ENCODE measurements around the gene TMEM151B. TPM values are rescaled to one million over a fixed set of nuclear protein-coding genes. Genes with fewer than 3 reads are reported as not detected.

TMEM151B gene
- total and polyA plus RNA-seq, 2 of the 13 experiments (the other 11 are each of a cell fraction or from before 2014, with no cell fraction given) = not detected

DNA sequence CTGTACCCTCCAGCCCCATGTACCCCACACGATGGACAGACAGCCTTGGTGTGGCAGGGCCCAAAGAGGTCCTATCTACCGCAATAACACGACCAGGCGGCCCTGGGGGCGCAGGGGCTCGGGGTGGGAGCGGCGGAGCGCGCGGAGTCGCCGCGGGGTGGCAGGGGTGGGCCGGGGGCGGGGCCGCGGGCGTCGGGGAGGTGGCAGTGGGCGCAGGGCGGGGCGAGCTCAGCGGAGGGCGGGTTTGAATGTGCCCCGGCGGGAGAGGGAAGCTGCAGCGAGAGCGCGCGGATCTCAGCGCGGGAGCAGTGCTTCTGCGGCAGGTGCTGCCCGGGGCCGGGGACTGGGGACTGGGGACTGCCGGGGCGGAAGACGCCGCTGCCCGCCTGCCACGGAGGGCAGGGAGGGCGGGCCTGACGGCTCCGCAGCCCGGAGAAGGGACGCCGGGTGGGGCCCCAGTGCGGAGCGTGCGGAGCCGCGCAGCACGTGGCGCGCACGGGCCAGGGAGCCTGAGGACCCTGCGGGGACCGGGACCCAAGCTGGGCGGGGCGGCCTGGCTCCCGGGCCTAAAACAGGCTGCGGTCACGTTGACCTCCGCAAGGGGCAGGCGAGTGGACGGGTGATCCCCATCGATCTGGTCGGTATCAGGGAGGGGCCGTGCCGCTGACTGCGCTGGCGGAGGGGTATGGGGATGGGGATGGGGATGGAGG lies 46.8 kb upstream of the TMEM151B start, which contains the start of gene SLC29A1 (continued):
- TF ChIP-seq, protein P1, sequence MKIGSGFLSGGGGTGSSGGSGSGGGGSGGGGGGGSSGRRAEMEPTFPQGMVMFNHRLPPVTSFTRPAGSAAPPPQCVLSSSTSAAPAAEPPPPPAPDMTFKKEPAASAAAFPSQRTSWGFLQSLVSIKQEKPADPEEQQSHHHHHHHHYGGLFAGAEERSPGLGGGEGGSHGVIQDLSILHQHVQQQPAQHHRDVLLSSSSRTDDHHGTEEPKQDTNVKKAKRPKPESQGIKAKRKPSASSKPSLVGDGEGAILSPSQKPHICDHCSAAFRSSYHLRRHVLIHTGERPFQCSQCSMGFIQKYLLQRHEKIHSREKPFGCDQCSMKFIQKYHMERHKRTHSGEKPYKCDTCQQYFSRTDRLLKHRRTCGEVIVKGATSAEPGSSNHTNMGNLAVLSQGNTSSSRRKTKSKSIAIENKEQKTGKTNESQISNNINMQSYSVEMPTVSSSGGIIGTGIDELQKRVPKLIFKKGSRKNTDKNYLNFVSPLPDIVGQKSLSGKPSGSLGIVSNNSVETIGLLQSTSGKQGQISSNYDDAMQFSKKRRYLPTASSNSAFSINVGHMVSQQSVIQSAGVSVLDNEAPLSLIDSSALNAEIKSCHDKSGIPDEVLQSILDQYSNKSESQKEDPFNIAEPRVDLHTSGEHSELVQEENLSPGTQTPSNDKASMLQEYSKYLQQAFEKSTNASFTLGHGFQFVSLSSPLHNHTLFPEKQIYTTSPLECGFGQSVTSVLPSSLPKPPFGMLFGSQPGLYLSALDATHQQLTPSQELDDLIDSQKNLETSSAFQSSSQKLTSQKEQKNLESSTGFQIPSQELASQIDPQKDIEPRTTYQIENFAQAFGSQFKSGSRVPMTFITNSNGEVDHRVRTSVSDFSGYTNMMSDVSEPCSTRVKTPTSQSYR (CRISPR knock-in tag; IDR thresholded peaks at IDR 0.05; ENCODE audit: borderline replicate concordance) = no peak
- TF ChIP-seq ZNF383 (CRISPR knock-in tag; IDR thresholded peaks at IDR 0.05; ENCODE audit: borderline replicate concordance) = no peak
- TF ChIP-seq, protein P2, sequence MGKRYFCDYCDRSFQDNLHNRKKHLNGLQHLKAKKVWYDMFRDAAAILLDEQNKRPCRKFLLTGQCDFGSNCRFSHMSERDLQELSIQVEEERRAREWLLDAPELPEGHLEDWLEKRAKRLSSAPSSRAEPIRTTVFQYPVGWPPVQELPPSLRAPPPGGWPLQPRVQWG (CRISPR knock-in tag; IDR thresholded peaks at IDR 0.05; ENCODE audit: borderline replicate concordance, low read depth) = no peak
- no peak for TF ChIP-seq MIER2 (CRISPR knock-in tag; IDR thresholded peaks at IDR 0.05)
- TF ChIP-seq KLF13 (CRISPR knock-in tag; IDR thresholded peaks at IDR 0.05) = no peak
- TF ChIP-seq, protein P3, sequence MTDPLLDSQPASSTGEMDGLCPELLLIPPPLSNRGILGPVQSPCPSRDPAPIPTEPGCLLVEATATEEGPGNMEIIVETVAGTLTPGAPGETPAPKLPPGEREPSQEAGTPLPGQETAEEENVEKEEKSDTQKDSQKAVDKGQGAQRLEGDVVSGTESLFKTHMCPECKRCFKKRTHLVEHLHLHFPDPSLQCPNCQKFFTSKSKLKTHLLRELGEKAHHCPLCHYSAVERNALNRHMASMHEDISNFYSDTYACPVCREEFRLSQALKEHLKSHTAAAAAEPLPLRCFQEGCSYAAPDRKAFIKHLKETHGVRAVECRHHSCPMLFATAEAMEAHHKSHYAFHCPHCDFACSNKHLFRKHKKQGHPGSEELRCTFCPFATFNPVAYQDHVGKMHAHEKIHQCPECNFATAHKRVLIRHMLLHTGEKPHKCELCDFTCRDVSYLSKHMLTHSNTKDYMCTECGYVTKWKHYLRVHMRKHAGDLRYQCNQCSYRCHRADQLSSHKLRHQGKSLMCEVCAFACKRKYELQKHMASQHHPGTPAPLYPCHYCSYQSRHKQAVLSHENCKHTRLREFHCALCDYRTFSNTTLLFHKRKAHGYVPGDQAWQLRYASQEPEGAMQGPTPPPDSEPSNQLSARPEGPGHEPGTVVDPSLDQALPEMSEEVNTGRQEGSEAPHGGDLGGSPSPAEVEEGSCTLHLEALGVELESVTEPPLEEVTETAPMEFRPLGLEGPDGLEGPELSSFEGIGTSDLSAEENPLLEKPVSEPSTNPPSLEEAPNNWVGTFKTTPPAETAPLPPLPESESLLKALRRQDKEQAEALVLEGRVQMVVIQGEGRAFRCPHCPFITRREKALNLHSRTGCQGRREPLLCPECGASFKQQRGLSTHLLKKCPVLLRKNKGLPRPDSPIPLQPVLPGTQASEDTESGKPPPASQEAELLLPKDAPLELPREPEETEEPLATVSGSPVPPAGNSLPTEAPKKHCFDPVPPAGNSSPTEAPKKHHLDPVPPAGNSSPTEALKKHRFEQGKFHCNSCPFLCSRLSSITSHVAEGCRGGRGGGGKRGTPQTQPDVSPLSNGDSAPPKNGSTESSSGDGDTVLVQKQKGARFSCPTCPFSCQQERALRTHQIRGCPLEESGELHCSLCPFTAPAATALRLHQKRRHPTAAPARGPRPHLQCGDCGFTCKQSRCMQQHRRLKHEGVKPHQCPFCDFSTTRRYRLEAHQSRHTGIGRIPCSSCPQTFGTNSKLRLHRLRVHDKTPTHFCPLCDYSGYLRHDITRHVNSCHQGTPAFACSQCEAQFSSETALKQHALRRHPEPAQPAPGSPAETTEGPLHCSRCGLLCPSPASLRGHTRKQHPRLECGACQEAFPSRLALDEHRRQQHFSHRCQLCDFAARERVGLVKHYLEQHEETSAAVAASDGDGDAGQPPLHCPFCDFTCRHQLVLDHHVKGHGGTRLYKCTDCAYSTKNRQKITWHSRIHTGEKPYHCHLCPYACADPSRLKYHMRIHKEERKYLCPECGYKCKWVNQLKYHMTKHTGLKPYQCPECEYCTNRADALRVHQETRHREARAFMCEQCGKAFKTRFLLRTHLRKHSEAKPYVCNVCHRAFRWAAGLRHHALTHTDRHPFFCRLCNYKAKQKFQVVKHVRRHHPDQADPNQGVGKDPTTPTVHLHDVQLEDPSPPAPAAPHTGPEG (CRISPR knock-in tag; IDR thresholded peaks at IDR 0.05) = peak; percentile 93
- TF ChIP-seq MAFF (IDR thresholded peaks at IDR 0.05; ENCODE audit: low read depth, low read length) = no peak
- TF ChIP-seq TAF1 (CRISPR knock-in tag; IDR thresholded peaks at IDR 0.05) = peak; percentile 51
- TF ChIP-seq MAFK (conservative IDR thresholded peaks at IDR 0.05 in 1 of 2, IDR thresholded peaks at IDR 0.05 in 1 of 2; ENCODE audit: low read length in 2 of 2) = no peak
- TF ChIP-seq, protein P4, sequence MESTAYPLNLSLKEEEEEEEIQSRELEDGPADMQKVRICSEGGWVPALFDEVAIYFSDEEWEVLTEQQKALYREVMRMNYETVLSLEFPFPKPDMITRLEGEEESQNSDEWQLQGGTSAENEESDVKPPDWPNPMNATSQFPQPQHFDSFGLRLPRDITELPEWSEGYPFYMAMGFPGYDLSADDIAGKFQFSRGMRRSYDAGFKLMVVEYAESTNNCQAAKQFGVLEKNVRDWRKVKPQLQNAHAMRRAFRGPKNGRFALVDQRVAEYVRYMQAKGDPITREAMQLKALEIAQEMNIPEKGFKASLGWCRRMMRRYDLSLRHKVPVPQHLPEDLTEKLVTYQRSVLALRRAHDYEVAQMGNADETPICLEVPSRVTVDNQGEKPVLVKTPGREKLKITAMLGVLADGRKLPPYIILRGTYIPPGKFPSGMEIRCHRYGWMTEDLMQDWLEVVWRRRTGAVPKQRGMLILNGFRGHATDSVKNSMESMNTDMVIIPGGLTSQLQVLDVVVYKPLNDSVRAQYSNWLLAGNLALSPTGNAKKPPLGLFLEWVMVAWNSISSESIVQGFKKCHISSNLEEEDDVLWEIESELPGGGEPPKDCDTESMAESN (CRISPR knock-in tag; conservative IDR thresholded peaks at IDR 0.05) = 0 out of 2 replicates have a peak, but pooled peaks have one; percentile 30
- no peak for TF ChIP-seq KDM1A (CRISPR knock-in tag; IDR thresholded peaks at IDR 0.05)
- TF ChIP-seq, protein P5, sequence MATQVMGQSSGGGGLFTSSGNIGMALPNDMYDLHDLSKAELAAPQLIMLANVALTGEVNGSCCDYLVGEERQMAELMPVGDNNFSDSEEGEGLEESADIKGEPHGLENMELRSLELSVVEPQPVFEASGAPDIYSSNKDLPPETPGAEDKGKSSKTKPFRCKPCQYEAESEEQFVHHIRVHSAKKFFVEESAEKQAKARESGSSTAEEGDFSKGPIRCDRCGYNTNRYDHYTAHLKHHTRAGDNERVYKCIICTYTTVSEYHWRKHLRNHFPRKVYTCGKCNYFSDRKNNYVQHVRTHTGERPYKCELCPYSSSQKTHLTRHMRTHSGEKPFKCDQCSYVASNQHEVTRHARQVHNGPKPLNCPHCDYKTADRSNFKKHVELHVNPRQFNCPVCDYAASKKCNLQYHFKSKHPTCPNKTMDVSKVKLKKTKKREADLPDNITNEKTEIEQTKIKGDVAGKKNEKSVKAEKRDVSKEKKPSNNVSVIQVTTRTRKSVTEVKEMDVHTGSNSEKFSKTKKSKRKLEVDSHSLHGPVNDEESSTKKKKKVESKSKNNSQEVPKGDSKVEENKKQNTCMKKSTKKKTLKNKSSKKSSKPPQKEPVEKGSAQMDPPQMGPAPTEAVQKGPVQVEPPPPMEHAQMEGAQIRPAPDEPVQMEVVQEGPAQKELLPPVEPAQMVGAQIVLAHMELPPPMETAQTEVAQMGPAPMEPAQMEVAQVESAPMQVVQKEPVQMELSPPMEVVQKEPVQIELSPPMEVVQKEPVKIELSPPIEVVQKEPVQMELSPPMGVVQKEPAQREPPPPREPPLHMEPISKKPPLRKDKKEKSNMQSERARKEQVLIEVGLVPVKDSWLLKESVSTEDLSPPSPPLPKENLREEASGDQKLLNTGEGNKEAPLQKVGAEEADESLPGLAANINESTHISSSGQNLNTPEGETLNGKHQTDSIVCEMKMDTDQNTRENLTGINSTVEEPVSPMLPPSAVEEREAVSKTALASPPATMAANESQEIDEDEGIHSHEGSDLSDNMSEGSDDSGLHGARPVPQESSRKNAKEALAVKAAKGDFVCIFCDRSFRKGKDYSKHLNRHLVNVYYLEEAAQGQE (IDR thresholded peaks at IDR 0.05; ENCODE audit: borderline replicate concordance in 1 of 2, low read depth in 1 of 2, low read length in 2 of 2) = no peak

Data from HepG2 (cell line).